ENCODE results near the gene MED29.

Gene MED29

DNA sequence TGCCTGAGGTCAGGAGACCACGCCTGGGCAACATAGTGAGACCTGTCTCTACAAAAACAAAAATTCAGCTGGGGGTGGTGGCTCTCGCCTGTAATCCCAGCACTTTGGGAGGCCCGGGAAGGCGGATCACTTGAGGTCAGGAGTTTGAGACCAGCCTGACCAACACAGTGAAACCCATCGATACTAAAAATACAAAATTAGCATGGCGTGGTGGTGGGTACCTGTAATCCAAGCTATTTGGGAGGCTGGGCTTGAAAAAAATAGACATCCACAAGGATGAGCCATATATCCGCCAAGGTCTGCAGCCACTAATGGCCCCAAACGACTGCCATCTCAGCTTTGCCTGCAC, 41.5 kb downstream of the MED29 start:
- no peak overlapping the region for H3K4me2 ChIP-seq
- no peak overlapping the region for H3K4me3 ChIP-seq (IDR thresholded peaks at IDR 0.05; ENCODE audit: insufficient read depth, low read depth, low read length)
- 0 out of 2 replicates have a peak, but pooled peaks cover under 1% of the 10 kb centered on the region for H3K27me3 ChIP-seq (ENCODE audit: insufficient read depth, low read depth)
- TF ChIP-seq, protein P1, sequence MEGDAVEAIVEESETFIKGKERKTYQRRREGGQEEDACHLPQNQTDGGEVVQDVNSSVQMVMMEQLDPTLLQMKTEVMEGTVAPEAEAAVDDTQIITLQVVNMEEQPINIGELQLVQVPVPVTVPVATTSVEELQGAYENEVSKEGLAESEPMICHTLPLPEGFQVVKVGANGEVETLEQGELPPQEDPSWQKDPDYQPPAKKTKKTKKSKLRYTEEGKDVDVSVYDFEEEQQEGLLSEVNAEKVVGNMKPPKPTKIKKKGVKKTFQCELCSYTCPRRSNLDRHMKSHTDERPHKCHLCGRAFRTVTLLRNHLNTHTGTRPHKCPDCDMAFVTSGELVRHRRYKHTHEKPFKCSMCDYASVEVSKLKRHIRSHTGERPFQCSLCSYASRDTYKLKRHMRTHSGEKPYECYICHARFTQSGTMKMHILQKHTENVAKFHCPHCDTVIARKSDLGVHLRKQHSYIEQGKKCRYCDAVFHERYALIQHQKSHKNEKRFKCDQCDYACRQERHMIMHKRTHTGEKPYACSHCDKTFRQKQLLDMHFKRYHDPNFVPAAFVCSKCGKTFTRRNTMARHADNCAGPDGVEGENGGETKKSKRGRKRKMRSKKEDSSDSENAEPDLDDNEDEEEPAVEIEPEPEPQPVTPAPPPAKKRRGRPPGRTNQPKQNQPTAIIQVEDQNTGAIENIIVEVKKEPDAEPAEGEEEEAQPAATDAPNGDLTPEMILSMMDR (conservative IDR thresholded peaks at IDR 0.05; ENCODE audit: low read depth, low read length), result no peak
- peak overlapping the region; percentile 16; the same call in 1 of the 2 replicates for H3K27ac ChIP-seq
- H2AFZ ChIP-seq (ENCODE audit: low read depth), result no peak overlapping the region
- peaks cover 27% of the 10 kb centered on the region; the same call in 1 of the 2 replicates for H3K36me3 ChIP-seq (ENCODE audit: insufficient read depth)
- peaks cover 54% of the 10 kb centered on the region for H3K4me1 ChIP-seq (ENCODE audit: low read depth, poor library complexity, severe bottlenecking)
- no peaks in the 10 kb centered on the region for H4K20me1 ChIP-seq (ENCODE audit: insufficient read depth)
- H3K9ac ChIP-seq, result no peak overlapping the region
- H3K79me2 ChIP-seq (ENCODE audit: insufficient read depth, low read depth), result peaks cover 23% of the 10 kb centered on the region

- Histone ChIP-seq H2AFZ (ENCODE audit: low read depth) (no peak overlapping the region), H3K27me3 (ENCODE audit: insufficient read depth, low read depth) (no peaks in the 10 kb centered on the region), H3K79me2 (ENCODE audit: insufficient read depth, low read depth) (peaks cover 23% of the 10 kb centered on the region), H3K36me3 (ENCODE audit: insufficient read depth) (peaks cover 27% of the 10 kb centered on the region; the same call in 1 of the 2 replicates), H3K4me3 (IDR thresholded peaks at IDR 0.05; ENCODE audit: insufficient read depth, low read depth, low read length) (no peak overlapping the region), H3K9ac (no peak overlapping the region), H3K4me1 (ENCODE audit: low read depth, poor library complexity, severe bottlenecking) (peaks cover 54% of the 10 kb centered on the region), H3K27ac (peak overlapping the region; percentile 75; the same call in 1 of the 2 replicates), H4K20me1 (ENCODE audit: insufficient read depth) (no peaks in the 10 kb centered on the region), H3K4me2 (peak overlapping the region; percentile 100)
- TF ChIP-seq, protein P1 (conservative IDR thresholded peaks at IDR 0.05; ENCODE audit: low read depth, low read length), result no peak
These were observed 42.4 kb downstream of the MED29 start for GRCh38 chr19:39433480-39434079.

DNA sequence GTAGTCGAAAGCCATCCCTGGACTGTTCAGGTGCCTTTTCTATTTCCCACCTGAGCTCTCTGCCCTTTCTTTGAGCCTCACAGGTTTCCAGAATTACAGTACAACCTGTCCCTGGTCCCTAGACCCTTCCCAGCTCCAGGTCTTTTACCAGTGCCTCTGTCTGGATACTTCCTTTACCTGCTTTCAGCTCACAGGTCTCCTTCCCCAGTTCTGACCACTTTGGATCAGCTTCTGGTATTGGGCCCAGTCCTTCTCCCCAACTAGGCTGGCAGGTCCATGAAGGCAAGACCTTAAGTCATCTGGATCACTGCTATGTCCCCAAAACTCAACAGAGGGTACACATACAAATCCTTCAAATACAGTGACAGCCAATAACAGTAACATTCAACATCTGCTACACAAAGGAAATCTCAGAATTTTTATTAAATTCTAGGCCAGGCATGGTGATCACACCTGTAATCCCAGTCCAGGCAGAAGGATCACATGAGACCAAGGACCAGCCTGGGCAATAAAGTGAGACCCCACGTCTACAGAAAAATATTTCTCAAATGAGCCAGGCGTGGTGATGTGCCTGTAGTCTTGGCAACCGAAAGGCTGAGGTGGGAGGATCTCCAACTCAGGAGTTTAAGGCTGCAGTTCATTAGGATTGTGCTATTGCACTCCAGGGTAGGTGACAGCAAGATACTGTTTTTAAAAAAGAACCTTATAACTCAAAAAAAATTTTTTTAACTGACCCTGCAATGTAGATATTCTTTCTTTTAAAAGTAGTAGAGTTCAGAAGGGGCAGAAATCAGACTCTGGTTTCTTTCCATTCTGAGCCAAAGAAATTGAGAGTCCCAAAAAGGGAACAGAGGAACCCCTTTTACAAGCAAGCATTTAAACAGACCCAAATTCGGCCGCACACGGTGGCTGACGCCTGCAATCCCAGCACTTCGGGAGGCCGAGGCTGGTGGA, 43.2 kb downstream of the MED29 start:
- Histone ChIP-seq H3K4me1 (ENCODE audit: low read depth, poor library complexity, severe bottlenecking) (peaks cover 54% of the 10 kb centered on the region), H3K4me3 (IDR thresholded peaks at IDR 0.05; ENCODE audit: insufficient read depth, low read depth, low read length) (no peak overlapping the region), H3K27ac (peak overlapping the region; percentile 75), H3K4me2 (peak overlapping the region; percentile 100), H4K20me1 (ENCODE audit: insufficient read depth) (no peaks in the 10 kb centered on the region), H3K79me2 (ENCODE audit: insufficient read depth, low read depth) (peaks cover 23% of the 10 kb centered on the region), H3K36me3 (ENCODE audit: insufficient read depth) (peaks cover 27% of the 10 kb centered on the region; the same call in 1 of the 2 replicates), H2AFZ (ENCODE audit: low read depth) (no peak overlapping the region), H3K27me3 (ENCODE audit: insufficient read depth, low read depth) (no peaks in the 10 kb centered on the region), H3K9ac (peak overlapping the region; percentile 97)
- TF ChIP-seq, protein P1 (conservative IDR thresholded peaks at IDR 0.05; ENCODE audit: low read depth, low read length), result no peak

- Histone ChIP-seq H3K79me2 (ENCODE audit: insufficient read depth, low read depth) (peaks cover 23% of the 10 kb centered on the region), H2AFZ (ENCODE audit: low read depth) (peak within 1 kb of the TSS; percentile 80; the same call in 1 of the 2 replicates), H3K4me2 (peak within 1 kb of the TSS; percentile 100), H4K20me1 (ENCODE audit: insufficient read depth) (no peaks in the 10 kb centered on the region), H3K4me1 (ENCODE audit: low read depth, poor library complexity, severe bottlenecking) (peaks cover 50% of the 10 kb centered on the region), H3K27ac (peak within 1 kb of the TSS; percentile 75), H3K9ac (peak within 1 kb of the TSS; percentile 97), H3K4me3 (IDR thresholded peaks at IDR 0.05; ENCODE audit: insufficient read depth, low read depth, low read length) (no peak within 1 kb of the TSS), H3K27me3 (ENCODE audit: insufficient read depth, low read depth) (no peaks in the 10 kb centered on the region), H3K36me3 (ENCODE audit: insufficient read depth) (peaks cover 27% of the 10 kb centered on the region; the same call in 1 of the 2 replicates)
- TF ChIP-seq, protein P1 (conservative IDR thresholded peaks at IDR 0.05; ENCODE audit: low read depth, low read length), result no peak
These were observed 44.5 kb downstream of the MED29 start, which contains the start of gene RPS16 for GRCh38 chr19:39435499-39436349. RPS16 (minus strand) TSS chr19:39435949; CDS start chr19:39435895, 54 bp downstream.
